ENCODE data around the gene KCNH5.

KCNH5 gene

GRCh38 chr14:62914025-62914424 lies 131.2 kb downstream of the KCNH5 start:
- TF ChIP-seq HDGF (IDR thresholded peaks at IDR 0.05; ENCODE audit: borderline replicate concordance) = no peak
- no peak for TF ChIP-seq PKNOX1 (IDR thresholded peaks at IDR 0.05)
- no peak for TF ChIP-seq SP1 (IDR thresholded peaks at IDR 0.05)
- TF ChIP-seq TARDBP (IDR thresholded peaks at IDR 0.05) = no peak
- no peak for TF ChIP-seq SUZ12 (IDR thresholded peaks at IDR 0.05)
- TF ChIP-seq FOXM1 (IDR thresholded peaks at IDR 0.05; ENCODE audit: borderline replicate concordance) = no peak
- TF ChIP-seq CTBP1 (IDR thresholded peaks at IDR 0.05; ENCODE audit: borderline replicate concordance) = no peak
- TF ChIP-seq BHLHE40 (IDR thresholded peaks at IDR 0.05; ENCODE audit: borderline replicate concordance) = no peak
- no peak for TF ChIP-seq L3MBTL2 (conservative IDR thresholded peaks at IDR 0.05)
- TF ChIP-seq ELF4 (IDR thresholded peaks at IDR 0.05) = no peak
- no peak for TF ChIP-seq FOXA1 (IDR thresholded peaks at IDR 0.05)
- no peak for TF ChIP-seq NFRKB (IDR thresholded peaks at IDR 0.05)
- no peak for TF ChIP-seq ZNF384 (IDR thresholded peaks at IDR 0.05)
- no peak for TF ChIP-seq FOXK2 (IDR thresholded peaks at IDR 0.05)
- CTCF ChIA-PET = no interaction called here
- no peak for DNase-seq (ENCODE audit: extremely low spot score)
- POLR2A ChIA-PET = no interaction called here

- TF ChIP-seq FOXK2 (IDR thresholded peaks at IDR 0.05) (no peak), FOXM1 (IDR thresholded peaks at IDR 0.05; ENCODE audit: borderline replicate concordance) (no peak), NFRKB (IDR thresholded peaks at IDR 0.05) (no peak), LEF1 (IDR thresholded peaks at IDR 0.05; ENCODE audit: borderline replicate concordance) (no peak), SP1 (IDR thresholded peaks at IDR 0.05) (no peak), BHLHE40 (IDR thresholded peaks at IDR 0.05; ENCODE audit: borderline replicate concordance) (no peak)
- ChIA-PET CTCF (no interaction called here), POLR2A (no interaction called here)
- DNase-seq (ENCODE audit: extremely low spot score) = no peak
Measured at GRCh38 chr14:62908506-62908905, 136.8 kb downstream of the KCNH5 start.

- ChIA-PET CTCF (no interaction called here), POLR2A (no interaction called here)
- TF ChIP-seq HDGF (IDR thresholded peaks at IDR 0.05; ENCODE audit: borderline replicate concordance) (no peak), ZNF384 (IDR thresholded peaks at IDR 0.05) (no peak), SUZ12 (IDR thresholded peaks at IDR 0.05) (no peak), NFRKB (IDR thresholded peaks at IDR 0.05) (no peak), LEF1 (IDR thresholded peaks at IDR 0.05; ENCODE audit: borderline replicate concordance) (no peak), L3MBTL2 (conservative IDR thresholded peaks at IDR 0.05) (no peak), CTBP1 (IDR thresholded peaks at IDR 0.05; ENCODE audit: borderline replicate concordance) (no peak), ARNT (IDR thresholded peaks at IDR 0.05) (no peak), PKNOX1 (IDR thresholded peaks at IDR 0.05) (no peak), BHLHE40 (IDR thresholded peaks at IDR 0.05; ENCODE audit: borderline replicate concordance) (no peak), FOXM1 (IDR thresholded peaks at IDR 0.05; ENCODE audit: borderline replicate concordance) (no peak)
- no peak for DNase-seq (ENCODE audit: extremely low spot score)
Measured at GRCh38 chr14:62905566-62905965, 139.7 kb downstream of the KCNH5 start.

- POLR2A ChIA-PET = no interaction called here
- CTCF ChIA-PET = no interaction called here
- no peak for DNase-seq (ENCODE audit: extremely low spot score)
- TF ChIP-seq SUZ12 (IDR thresholded peaks at IDR 0.05) (no peak), FOXM1 (IDR thresholded peaks at IDR 0.05; ENCODE audit: borderline replicate concordance) (no peak), BHLHE40 (IDR thresholded peaks at IDR 0.05; ENCODE audit: borderline replicate concordance) (no peak), ELF4 (IDR thresholded peaks at IDR 0.05) (no peak), PKNOX1 (IDR thresholded peaks at IDR 0.05) (no peak), L3MBTL2 (conservative IDR thresholded peaks at IDR 0.05) (no peak), ARNT (IDR thresholded peaks at IDR 0.05) (no peak), FOXK2 (IDR thresholded peaks at IDR 0.05) (no peak), ZNF384 (IDR thresholded peaks at IDR 0.05) (no peak), TARDBP (IDR thresholded peaks at IDR 0.05) (no peak), LEF1 (IDR thresholded peaks at IDR 0.05; ENCODE audit: borderline replicate concordance) (no peak)
Measured at GRCh38 chr14:62897771-62898170, 147.5 kb downstream of the KCNH5 start.

- ChIA-PET CTCF (no interaction called here), POLR2A (no interaction called here)
- TF ChIP-seq NFRKB (IDR thresholded peaks at IDR 0.05) (no peak), FOXK2 (IDR thresholded peaks at IDR 0.05) (no peak), SUZ12 (IDR thresholded peaks at IDR 0.05) (no peak), TARDBP (IDR thresholded peaks at IDR 0.05) (no peak), ELF4 (IDR thresholded peaks at IDR 0.05) (no peak), L3MBTL2 (conservative IDR thresholded peaks at IDR 0.05) (no peak), CTBP1 (IDR thresholded peaks at IDR 0.05; ENCODE audit: borderline replicate concordance) (no peak), LEF1 (IDR thresholded peaks at IDR 0.05; ENCODE audit: borderline replicate concordance) (no peak), FOXM1 (IDR thresholded peaks at IDR 0.05; ENCODE audit: borderline replicate concordance) (no peak), PKNOX1 (IDR thresholded peaks at IDR 0.05) (no peak), HDGF (IDR thresholded peaks at IDR 0.05; ENCODE audit: borderline replicate concordance) (no peak), ARNT (IDR thresholded peaks at IDR 0.05) (no peak), ZNF384 (IDR thresholded peaks at IDR 0.05) (no peak)
- DNase-seq (ENCODE audit: extremely low spot score) = no peak
Measured at GRCh38 chr14:62896932-62897456, 148.3 kb downstream of the KCNH5 start.

GRCh38 chr14:62894736-62895135 lies 150.5 kb downstream of the KCNH5 start:
- TF ChIP-seq LEF1 (IDR thresholded peaks at IDR 0.05; ENCODE audit: borderline replicate concordance) = no peak
- no peak for TF ChIP-seq FOXK2 (IDR thresholded peaks at IDR 0.05)
- ChIA-PET POLR2A (no interaction called here), CTCF (no interaction called here)
- no peak for DNase-seq (ENCODE audit: extremely low spot score)

All from HEK293T (cell line).